Measurements from ENCODE around the gene VIT.
A peak's percentile ranks its signal among the peaks of the same experiment; 100 is the strongest.

Gene VIT

GRCh38 chr2:36762764-36763490, 66.4 kb downstream of the VIT start:
- Histone ChIP-seq H3K27me3 (ENCODE audit: insufficient read depth, poor library complexity, severe bottlenecking) (no peaks in the 10 kb centered on the region), H3K27ac (replicated peaks) (no peak overlapping the region), H3K4me3 (replicated peaks; ENCODE audit: insufficient read depth, low read length) (no peak overlapping the region)
- peak in 1 of 2 experiments; percentile 66 for DNase-seq (ENCODE audit: low read depth in 1 of 2, low spot score in 1 of 2)
- TF ChIP-seq POLR2AphosphoS5 (IDR thresholded peaks at IDR 0.05; ENCODE audit: low read depth) (no peak), GABPA (IDR thresholded peaks at IDR 0.05; ENCODE audit: low read depth) (no peak), CTCF (IDR thresholded peaks at IDR 0.05; ENCODE audit: insufficient read depth, low read length) (no peak), SPI1 (IDR thresholded peaks at IDR 0.05; ENCODE audit: borderline replicate concordance, low read depth) (peak; percentile 70; the same call in 1 of the 2 replicates)

- Histone ChIP-seq H3K4me3 (replicated peaks; ENCODE audit: insufficient read depth, low read length) (no peak overlapping the region), H3K27me3 (ENCODE audit: insufficient read depth, poor library complexity, severe bottlenecking) (no peaks in the 10 kb centered on the region), H3K27ac (replicated peaks) (no peak overlapping the region)
- TF ChIP-seq REST (IDR thresholded peaks at IDR 0.05; ENCODE audit: insufficient replicate concordance, low read depth) (no peak), GABPA (IDR thresholded peaks at IDR 0.05; ENCODE audit: low read depth) (no peak), CTCF (IDR thresholded peaks at IDR 0.05; ENCODE audit: insufficient read depth, low read length) (no peak), SPI1 (IDR thresholded peaks at IDR 0.05; ENCODE audit: borderline replicate concordance, low read depth) (no peak), POLR2AphosphoS5 (IDR thresholded peaks at IDR 0.05; ENCODE audit: low read depth) (no peak)
- no peak for DNase-seq (ENCODE audit: low read depth in 1 of 2, low spot score in 1 of 2)
Observed at GRCh38 chr2:36769106-36769505, 72.6 kb downstream of the VIT start.

GRCh38 chr2:36770542-36771287, 74.2 kb downstream of the VIT start:
- peak; percentile 60 to 84 for DNase-seq (ENCODE audit: low read depth in 1 of 2, low spot score in 1 of 2)
- TF ChIP-seq SPI1 (IDR thresholded peaks at IDR 0.05; ENCODE audit: borderline replicate concordance, low read depth) (no peak), REST (IDR thresholded peaks at IDR 0.05; ENCODE audit: insufficient replicate concordance, low read depth) (no peak), GABPA (IDR thresholded peaks at IDR 0.05; ENCODE audit: low read depth) (no peak), CTCF (IDR thresholded peaks at IDR 0.05; ENCODE audit: insufficient read depth, low read length) (peak; percentile 76), POLR2AphosphoS5 (IDR thresholded peaks at IDR 0.05; ENCODE audit: low read depth) (no peak)
- no peak overlapping the region for H3K4me3 ChIP-seq (replicated peaks; ENCODE audit: insufficient read depth, low read length)
- no peaks in the 10 kb centered on the region for H3K27me3 ChIP-seq (ENCODE audit: insufficient read depth, poor library complexity, severe bottlenecking)
- no peak overlapping the region for H3K27ac ChIP-seq (replicated peaks)

All from HL-60 (cell line).